Natural killer cell (primary cell): Measurements from ENCODE around the gene LRCOL1. TPM values are rescaled to one million over a fixed set of nuclear protein-coding genes. Genes with fewer than 3 reads are reported as not detected.
A peak's percentile ranks its signal among the peaks of the same experiment; 100 is the strongest.

Experiments
- ATAC-seq, 3 donors: fragments of 150-1000 bp in 2 of 3; fragments of 200-7000 bp in 1 of 3; cut with Tn5 transposase; 1 replicate in 1 of 3; 2 replicates in 2 of 3; pipeline ENCODE4 v1.10.0; 2021; ENCODE audit warnings: mild to moderate bottlenecking in 2 of 3, moderate library complexity in 2 of 3
- DNase-seq, 2 donors: peaks; one replicate each; pipeline versions ENCODE4 v3.0.0 to v3.0.0-alpha.2; 2013 to 2021; ENCODE audit warnings: mixed read lengths in 1 of 2
- H3K27ac ChIP-seq: one replicate; pipeline ENCODE4 v1.5.1; 2013; ENCODE audit warnings: mild to moderate bottlenecking, low read length
- H3K27me3 ChIP-seq: one replicate; pipeline ENCODE4 v1.6.1; 2013; ENCODE audit warnings: low read length; ENCODE audit not compliant: control insufficient read depth, insufficient read depth
- H3K36me3 ChIP-seq: one replicate; pipeline ENCODE4 v1.6.1; 2013; ENCODE audit warnings: low read length; ENCODE audit not compliant: control insufficient read depth, insufficient read depth
- H3K4me1 ChIP-seq: one replicate; pipeline ENCODE4 v1.6.1; 2013; ENCODE audit warnings: low read length; ENCODE audit not compliant: control insufficient read depth, insufficient read depth
- H3K4me3 ChIP-seq: one replicate; pipeline ENCODE4 v1.5.1; 2013; ENCODE audit warnings: low read length
- H3K9me3 ChIP-seq: one replicate; pipeline ENCODE4 v1.6.1; 2013; ENCODE audit warnings: low read length; ENCODE audit not compliant: control insufficient read depth, insufficient read depth
- H3K27ac Mint-ChIP-seq, 2 donors: one replicate each; pipeline ENCODE4 v1.8.0; 2022; ENCODE audit warnings: mild to moderate bottlenecking in 2 of 2, mixed read lengths in 2 of 2, moderate library complexity in 1 of 2
- H3K27me3 Mint-ChIP-seq, 2 donors: one replicate each; pipeline ENCODE4 v1.8.0; 2022; ENCODE audit warnings: low read depth in 2 of 2, mixed read lengths in 2 of 2
- H3K36me3 Mint-ChIP-seq: one replicate; pipeline ENCODE4 v1.8.0; 2022; ENCODE audit warnings: mixed read lengths
- H3K4me1 Mint-ChIP-seq, 2 donors: one replicate each; pipeline ENCODE4 v1.8.0; 2022; ENCODE audit warnings: mixed read lengths in 2 of 2
- H3K4me3 Mint-ChIP-seq: one replicate; pipeline ENCODE4 v1.8.0; 2022; ENCODE audit warnings: mild to moderate bottlenecking, moderate library complexity, mixed read lengths
- H3K9me3 Mint-ChIP-seq, 2 donors: one replicate each; pipeline ENCODE4 v1.8.0; 2022; ENCODE audit warnings: mixed read lengths in 2 of 2
- WGBS: methylation state at CpG from one replicate; pipeline ENCODE4 v1.1.7; 2013; ENCODE audit warnings: missing lambda C conversion rate; ENCODE audit not compliant: insufficient coverage; 5-methylcytosine and 5-hydroxymethylcytosine counted together
- intact Hi-C: fragments of 100-400 bp; cut with micrococcal nuclease; formaldehyde crosslinking; loops from one replicate; pipeline ENCODE4 v1.14.2; 2022
- total RNA-seq, 4 donors: library from RNA; stranded (reverse); fragments of 120-200 nt in 1 of 4; gene quantifications; one replicate each; pipeline versions ENCODE4 v1.2.3 to v1.2.4, GENCODE V29; 2013 to 2022
- TF ChIP-seq, protein P1 (sequence below): fragments of 200-600 bp; IDR thresholded peaks from one replicate; pipeline ENCODE4 v1.8.0; 2022; ENCODE audit warnings: antibody characterized with exemption

Gene LRCOL1
- total RNA-seq, 3 donors from 2014 or later (not counting 1 experiment from before 2014, with no cell fraction given) = not detected

DNA sequence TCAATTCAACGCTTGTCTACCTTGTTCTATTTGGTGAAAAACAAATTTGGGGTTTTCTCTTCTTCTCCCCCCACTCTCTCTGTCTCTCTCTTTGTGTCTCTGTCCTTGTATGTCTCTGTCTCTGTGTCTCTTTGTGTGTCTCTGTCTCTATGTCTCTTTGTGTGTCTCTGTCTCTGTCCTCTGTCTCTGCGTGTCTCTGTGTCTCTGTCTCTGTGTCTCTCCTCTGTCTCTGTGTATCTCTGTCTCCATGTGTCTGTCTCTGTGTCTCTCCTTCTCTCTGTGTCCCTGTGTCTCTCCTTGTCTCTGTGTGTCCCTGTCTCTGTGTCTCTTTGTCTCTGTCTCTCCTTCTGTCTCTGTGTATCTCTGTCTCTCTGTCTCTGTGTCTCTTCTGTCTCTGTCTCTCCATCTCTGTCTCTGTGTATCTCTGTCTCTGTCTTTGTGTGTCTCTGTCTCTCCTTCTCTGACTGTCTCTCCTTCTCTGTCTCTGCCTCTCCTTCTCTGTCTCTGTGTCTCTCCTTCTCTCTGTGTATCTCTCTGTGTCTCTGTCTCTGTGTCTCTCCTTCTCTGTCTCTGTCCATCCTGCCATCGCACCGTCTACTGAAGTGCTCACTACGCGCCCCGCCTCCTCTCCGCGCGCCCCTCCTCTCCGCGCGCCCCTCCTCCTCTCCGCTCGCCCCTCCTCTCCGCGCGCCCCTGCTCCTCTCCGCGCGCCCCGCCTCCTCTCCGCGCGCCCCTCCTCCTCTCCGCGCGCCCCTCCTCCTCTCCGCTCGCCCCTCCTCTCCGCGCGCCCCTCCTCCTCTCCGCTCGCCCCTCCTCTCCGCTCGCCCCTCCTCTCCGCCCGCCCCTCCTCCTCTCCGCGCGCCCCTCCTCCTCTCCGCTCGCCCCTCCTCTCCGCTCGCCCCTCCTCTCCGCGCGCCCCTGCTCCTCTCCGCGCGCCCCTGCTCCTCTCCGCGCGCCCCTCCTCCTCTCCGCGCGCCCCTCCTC lies 12.8 kb downstream of the LRCOL1 start:
- intact Hi-C loops = no loop called here
- ATAC-seq (peak in 2 of 3 donors; percentile 53 to 65), DNase-seq (peak in 1 of 2 donors; percentile 47)
- no peaks in the 10 kb centered on the region for H3K36me3 Mint-ChIP-seq
- peaks cover 24% of the 10 kb centered on the region for H3K4me1 ChIP-seq
- peak overlapping the region; percentile 27 for H3K4me3 ChIP-seq
- no peak overlapping the region for H3K27ac ChIP-seq
- peak overlapping the region in 1 of 2 donors; percentile 70 for H3K27ac Mint-ChIP-seq
- no peaks in the 10 kb centered on the region for H3K9me3 ChIP-seq
- WGBS = 3% methylated on average over 43 of the region's 58 CpGs
- H3K4me1 Mint-ChIP-seq = peaks cover 22 to 38% of the 10 kb centered on the region in 2 donors
- H3K27me3 Mint-ChIP-seq = peaks cover 15 to 23% of the 10 kb centered on the region in 2 donors
- TF ChIP-seq, protein P1, sequence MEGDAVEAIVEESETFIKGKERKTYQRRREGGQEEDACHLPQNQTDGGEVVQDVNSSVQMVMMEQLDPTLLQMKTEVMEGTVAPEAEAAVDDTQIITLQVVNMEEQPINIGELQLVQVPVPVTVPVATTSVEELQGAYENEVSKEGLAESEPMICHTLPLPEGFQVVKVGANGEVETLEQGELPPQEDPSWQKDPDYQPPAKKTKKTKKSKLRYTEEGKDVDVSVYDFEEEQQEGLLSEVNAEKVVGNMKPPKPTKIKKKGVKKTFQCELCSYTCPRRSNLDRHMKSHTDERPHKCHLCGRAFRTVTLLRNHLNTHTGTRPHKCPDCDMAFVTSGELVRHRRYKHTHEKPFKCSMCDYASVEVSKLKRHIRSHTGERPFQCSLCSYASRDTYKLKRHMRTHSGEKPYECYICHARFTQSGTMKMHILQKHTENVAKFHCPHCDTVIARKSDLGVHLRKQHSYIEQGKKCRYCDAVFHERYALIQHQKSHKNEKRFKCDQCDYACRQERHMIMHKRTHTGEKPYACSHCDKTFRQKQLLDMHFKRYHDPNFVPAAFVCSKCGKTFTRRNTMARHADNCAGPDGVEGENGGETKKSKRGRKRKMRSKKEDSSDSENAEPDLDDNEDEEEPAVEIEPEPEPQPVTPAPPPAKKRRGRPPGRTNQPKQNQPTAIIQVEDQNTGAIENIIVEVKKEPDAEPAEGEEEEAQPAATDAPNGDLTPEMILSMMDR = no peak
- H3K36me3 ChIP-seq = no peaks in the 10 kb centered on the region
- peaks cover 3% of the 10 kb centered on the region for H3K27me3 ChIP-seq
- H3K4me3 Mint-ChIP-seq = peak overlapping the region; percentile 82
- H3K9me3 Mint-ChIP-seq = peaks cover 0 to 2% of the 10 kb centered on the region in 2 donors

DNA sequence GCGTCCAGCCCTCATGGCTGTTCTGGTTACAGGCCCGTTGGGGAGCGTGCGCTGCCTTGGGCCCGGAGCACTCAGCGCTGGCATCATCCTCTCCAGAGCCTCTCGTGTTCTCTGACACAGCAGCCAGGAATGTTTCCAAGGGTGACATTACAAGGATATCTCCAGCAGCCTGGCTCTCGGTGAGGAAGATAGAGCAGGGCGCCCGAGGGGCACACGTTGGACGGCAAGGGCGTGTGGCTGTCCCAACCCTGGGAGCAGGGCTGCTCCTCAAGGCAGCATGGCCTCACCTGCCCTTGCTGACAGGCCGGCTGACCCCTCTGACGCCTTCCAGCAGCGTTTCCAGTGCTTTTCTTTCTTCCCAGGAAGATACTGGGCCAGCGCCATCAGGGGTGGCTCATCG lies 14.4 kb downstream of the LRCOL1 start:
- peaks cover 3% of the 10 kb centered on the region for H3K27me3 ChIP-seq
- H3K4me1 ChIP-seq = peaks cover 22% of the 10 kb centered on the region
- Mint-ChIP-seq H3K9me3 (peaks cover 0 to 2% of the 10 kb centered on the region in 2 donors), H3K4me1 (peaks cover 22 to 36% of the 10 kb centered on the region in 2 donors), H3K36me3 (no peaks in the 10 kb centered on the region), H3K4me3 (no peak overlapping the region), H3K27me3 (peaks cover 11 to 13% of the 10 kb centered on the region in 2 donors), H3K27ac (no peak overlapping the region)
- H3K36me3 ChIP-seq = no peaks in the 10 kb centered on the region
- no peak overlapping the region for H3K27ac ChIP-seq
- intact Hi-C loops = no loop called here
- no peak overlapping the region for H3K4me3 ChIP-seq
- DNase-seq = no peak
- H3K9me3 ChIP-seq = no peaks in the 10 kb centered on the region
- ATAC-seq = no peak
- TF ChIP-seq, protein P1 = no peak
- 94% methylated on average over 18 of the region's 18 CpGs for WGBS

DNA sequence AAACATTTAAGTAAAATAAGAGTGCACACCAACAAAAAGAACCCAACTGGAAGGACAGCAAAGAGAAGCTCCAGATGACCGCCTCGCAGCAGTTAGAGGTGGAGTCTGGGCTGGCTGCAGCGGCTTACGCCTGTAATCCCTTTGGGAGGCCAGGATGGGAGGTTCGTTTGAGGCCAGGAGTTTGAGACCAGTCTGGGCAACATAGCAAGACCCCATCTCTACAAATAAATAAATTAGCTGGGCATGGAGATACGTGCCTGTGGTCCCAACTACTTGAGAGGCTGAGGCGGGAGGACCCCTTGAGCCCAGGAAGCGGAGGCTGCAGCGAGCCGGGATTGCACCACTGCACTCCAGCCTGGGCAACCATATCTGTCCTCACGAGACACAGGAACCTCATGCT lies 15.2 kb downstream of the LRCOL1 start:
- Histone ChIP-seq H3K4me3 (no peak overlapping the region), H3K4me1 (peaks cover 14% of the 10 kb centered on the region), H3K27ac (no peak overlapping the region), H3K36me3 (no peaks in the 10 kb centered on the region), H3K9me3 (no peaks in the 10 kb centered on the region), H3K27me3 (peaks cover 3% of the 10 kb centered on the region)
- WGBS = 85% methylated on average over 11 of the region's 11 CpGs
- ATAC-seq (no peak), DNase-seq (no peak)
- Mint-ChIP-seq H3K27ac (no peak overlapping the region), H3K4me1 (peaks cover 22 to 28% of the 10 kb centered on the region in 2 donors), H3K9me3 (peaks cover 0 to 2% of the 10 kb centered on the region in 2 donors), H3K36me3 (no peaks in the 10 kb centered on the region), H3K4me3 (no peak overlapping the region), H3K27me3 (peaks cover 7 to 11% of the 10 kb centered on the region in 2 donors)
- intact Hi-C loops = no loop called here
- TF ChIP-seq, protein P1 = no peak
